LNCAP (cell line): ENCODE measurements around the gene EEPD1.

Experiments
- TF ChIP-seq, protein P1 (sequence below): fragments of 450-650 bp; IDR thresholded peaks from 2 replicates; pipeline ENCODE4 v1.5.1; 2017; ENCODE audit warnings: mild to moderate bottlenecking

Gene EEPD1

DNA sequence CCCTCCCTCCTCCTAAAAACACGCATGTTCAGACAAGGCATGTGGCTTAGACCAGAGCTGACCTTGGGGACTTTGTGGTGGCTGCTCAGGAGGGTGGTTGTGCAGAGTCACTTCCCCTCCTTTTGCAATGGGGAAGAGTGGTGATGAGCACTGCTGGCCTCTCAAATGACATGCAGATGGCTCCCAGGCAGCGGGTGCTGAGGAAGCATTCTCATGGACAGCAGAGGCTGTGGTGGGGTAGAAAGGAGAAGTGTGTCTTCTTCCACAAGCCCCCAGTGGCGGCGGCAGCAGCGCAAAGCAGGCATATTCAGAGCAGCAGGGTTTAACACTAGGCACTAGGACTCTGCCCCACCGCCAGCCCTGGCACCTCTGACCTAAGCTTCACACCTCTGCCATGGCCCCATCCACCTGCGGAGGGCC is 130.7 kb downstream of the EEPD1 start:
- TF ChIP-seq, protein P1, sequence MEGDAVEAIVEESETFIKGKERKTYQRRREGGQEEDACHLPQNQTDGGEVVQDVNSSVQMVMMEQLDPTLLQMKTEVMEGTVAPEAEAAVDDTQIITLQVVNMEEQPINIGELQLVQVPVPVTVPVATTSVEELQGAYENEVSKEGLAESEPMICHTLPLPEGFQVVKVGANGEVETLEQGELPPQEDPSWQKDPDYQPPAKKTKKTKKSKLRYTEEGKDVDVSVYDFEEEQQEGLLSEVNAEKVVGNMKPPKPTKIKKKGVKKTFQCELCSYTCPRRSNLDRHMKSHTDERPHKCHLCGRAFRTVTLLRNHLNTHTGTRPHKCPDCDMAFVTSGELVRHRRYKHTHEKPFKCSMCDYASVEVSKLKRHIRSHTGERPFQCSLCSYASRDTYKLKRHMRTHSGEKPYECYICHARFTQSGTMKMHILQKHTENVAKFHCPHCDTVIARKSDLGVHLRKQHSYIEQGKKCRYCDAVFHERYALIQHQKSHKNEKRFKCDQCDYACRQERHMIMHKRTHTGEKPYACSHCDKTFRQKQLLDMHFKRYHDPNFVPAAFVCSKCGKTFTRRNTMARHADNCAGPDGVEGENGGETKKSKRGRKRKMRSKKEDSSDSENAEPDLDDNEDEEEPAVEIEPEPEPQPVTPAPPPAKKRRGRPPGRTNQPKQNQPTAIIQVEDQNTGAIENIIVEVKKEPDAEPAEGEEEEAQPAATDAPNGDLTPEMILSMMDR, result no peak

DNA sequence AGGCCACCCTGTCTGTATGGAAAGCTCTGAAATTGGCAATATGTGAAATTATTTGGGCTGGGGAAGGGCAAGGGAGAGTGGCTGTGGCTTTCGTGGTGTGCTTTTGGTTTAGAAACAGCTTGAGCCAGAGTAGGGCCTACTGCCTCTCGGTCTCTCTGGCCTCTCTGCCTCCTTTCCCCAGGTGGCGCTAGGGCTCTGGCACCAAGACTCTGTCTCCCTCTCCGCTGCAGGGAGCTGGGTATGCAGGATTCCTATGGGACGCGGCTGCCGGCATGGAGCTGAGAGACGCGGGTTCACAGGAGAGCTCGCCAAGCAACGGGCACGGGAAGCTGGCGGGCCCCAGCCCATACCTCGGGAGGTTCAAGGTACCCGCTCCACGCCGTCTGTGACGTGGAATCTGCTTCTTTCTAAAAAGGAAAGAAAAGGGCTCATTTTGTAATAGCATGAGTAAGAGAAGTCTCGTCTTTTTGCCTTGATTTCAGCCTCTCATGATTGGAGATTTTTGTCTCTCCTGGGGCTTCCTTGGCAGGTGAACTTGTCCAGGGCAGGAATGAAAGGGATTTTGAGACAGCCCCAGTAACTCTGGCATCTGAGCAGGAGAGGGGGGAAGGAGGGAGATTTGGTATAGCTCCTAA is 131.5 kb downstream of the EEPD1 start:
- TF ChIP-seq, protein P1, result no peak

DNA sequence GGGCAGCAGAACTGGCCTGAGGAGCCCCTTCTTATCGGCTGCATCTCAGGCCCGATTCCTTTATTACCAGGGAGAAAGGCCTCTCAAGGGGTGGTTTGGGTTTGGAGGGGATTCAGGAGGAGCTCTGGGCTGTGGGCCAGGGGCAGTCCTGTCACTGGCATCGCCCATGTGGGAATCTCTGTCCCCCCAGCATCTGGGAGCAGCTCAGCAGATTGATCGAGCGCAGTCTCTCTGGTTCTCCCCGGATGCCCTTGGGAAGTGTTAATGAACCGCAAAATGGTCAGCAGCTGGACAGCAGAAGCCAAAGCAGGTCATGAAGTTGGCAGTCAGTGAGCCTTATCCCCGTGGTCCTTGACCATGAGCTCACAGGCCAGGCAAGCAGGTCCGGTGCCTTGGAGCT is 132.2 kb downstream of the EEPD1 start:
- TF ChIP-seq, protein P1, result no peak

- TF ChIP-seq, protein P1, result no peak
Measured at GRCh38 chr7:36286226-36286625, 133.2 kb downstream of the EEPD1 start.

DNA sequence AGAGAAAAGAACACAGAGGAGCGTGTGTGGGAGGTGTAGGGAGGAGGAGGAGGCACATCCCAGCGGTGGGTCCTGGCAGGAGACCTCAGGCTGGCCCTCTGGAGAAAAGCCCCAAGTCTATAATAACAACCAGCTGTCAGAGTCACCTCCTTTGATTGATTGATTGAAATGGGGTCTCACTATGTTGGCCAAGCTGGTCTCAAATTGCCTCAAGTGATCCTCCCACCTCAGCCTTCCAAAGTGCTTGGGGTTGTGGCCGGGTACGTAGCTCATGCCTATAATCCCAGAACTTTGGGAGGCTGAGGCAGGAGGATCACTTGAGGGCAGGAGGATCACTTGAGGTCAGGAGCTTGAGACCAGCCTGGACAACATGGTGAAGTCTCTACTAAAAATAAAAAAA is 133.6 kb downstream of the EEPD1 start:
- TF ChIP-seq, protein P1, result no peak

DNA sequence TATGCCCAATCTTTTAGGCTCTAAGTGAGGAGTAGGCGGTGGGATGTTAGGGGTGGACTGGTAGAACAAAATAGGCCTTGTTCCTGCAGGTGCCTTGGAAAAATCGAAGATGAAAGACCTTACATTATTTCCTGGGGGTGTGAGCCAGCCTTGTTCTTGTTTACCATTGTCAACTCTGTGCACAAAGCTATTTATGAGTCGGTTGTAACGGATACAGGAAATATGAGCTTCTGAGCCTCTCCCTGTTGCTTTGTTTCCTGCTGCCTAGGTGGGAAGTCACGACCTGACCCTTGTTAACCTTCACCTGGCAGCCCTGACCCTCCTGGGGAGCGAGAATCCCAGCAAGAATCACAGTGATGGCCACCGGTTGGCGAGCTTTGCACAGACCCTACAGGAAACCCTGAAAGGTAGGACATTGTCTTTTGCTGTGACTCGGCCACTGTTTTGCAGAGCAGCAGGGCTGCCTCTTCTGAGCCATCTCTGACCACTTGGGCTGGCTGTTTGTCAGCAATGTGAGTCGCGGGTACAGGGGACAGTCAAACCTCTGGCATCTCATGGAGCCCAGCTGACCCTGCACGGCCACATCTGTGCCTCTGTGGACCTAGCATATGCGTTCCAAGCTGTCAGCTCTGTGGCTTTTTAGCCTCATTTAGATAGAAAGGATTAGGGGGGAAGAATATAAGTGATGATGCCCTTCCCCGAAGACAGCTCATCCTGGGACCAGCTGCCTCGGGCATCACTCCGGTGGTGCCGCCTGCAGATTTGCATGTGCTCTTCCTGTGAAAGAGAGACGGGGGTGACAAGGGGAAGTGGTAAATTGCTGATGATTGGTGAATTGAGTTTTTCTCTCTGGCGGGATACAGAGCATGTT is 134.6 kb downstream of the EEPD1 start:
- TF ChIP-seq, protein P1, result no peak

GRCh38 chr7:36288501-36288900 is 135.4 kb downstream of the EEPD1 start:
- TF ChIP-seq, protein P1, result no peak
